GM18511 (cell line): ENCODE results near the gene ATP4A.

ENCODE experiments used
- ATAC-seq: cut with Tn5 transposase; IDR thresholded peaks from one replicate; pipeline ENCODE4 v1.9.1; 2021; ENCODE audit warnings: mild to moderate bottlenecking, moderate library complexity; ENCODE audit not compliant: unreplicated experiment

ATP4A gene

GRCh38 chr19:35502751-35503150, 60.7 kb downstream of the ATP4A start:
- no peak for ATAC-seq

- ATAC-seq, result no peak
Measured at GRCh38 chr19:35501684-35502083, 61.8 kb downstream of the ATP4A start.

- ATAC-seq, result no peak
Measured at GRCh38 chr19:35500611-35501010, 62.8 kb downstream of the ATP4A start.
